ENCODE results near the gene POLR2J.
"Not testable (repeated sequence)": the region's sequence is repeated elsewhere in the genome, so short reads cannot be mapped to it uniquely, and the experiment has no call there.

Gene POLR2J

DNA sequence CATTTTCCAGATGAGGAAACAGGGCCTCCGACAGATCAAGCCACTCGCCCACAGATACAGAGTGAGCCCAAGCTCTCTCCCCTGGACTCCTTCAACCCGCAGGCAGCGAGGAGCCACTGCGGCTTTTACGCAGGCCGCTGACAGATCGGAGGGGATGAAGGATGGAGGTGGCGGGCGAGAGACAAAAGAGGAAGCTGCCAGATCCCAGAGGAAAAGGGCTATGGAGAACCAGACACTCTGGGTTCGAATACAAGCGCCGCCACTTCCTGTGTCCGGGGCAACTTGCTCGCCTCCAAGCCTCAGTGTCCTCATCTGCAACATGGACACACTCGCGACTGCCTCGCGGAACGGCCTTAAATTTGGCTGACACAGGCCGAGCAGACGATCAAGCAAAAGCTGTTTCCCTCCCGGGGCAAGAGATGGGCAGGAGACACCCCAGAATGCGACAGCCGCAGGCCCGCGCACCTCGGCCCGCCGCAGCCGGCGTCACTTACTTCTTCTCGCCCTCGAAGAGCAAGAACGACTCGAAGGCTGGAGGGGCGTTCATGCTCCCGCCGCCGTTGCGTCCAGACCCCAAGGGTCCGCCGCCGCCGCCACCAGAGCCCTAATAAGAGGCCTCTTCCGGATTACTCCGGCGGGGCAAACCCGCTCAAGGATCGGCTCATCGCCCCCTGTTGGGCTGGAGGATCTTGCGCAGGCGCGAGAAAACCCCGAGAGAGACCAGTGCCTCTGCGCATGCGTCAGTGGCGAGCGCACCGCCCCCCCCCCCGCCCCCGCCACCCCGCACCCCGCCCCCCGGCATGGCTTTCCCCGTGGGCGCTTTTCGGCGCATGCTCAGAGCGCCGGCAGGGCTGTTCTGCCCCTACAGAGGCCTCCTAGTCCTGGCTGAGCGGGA, at the start of gene POLR2J:
Gene POLR2J, minus strand, starts transcription at position 609 of the 895 bp plus-strand sequence. Its CDS starts 62 bp downstream, at position 547.
- H3K4me3 ChIP-seq (ENCODE audit: low read length): peak within 1 kb of the TSS; percentile 39
- H2AFZ ChIP-seq (ENCODE audit: low read depth, low read length); H3K4me1 ChIP-seq (ENCODE audit: insufficient read depth, low read length): not testable (repeated sequence)

DNA sequence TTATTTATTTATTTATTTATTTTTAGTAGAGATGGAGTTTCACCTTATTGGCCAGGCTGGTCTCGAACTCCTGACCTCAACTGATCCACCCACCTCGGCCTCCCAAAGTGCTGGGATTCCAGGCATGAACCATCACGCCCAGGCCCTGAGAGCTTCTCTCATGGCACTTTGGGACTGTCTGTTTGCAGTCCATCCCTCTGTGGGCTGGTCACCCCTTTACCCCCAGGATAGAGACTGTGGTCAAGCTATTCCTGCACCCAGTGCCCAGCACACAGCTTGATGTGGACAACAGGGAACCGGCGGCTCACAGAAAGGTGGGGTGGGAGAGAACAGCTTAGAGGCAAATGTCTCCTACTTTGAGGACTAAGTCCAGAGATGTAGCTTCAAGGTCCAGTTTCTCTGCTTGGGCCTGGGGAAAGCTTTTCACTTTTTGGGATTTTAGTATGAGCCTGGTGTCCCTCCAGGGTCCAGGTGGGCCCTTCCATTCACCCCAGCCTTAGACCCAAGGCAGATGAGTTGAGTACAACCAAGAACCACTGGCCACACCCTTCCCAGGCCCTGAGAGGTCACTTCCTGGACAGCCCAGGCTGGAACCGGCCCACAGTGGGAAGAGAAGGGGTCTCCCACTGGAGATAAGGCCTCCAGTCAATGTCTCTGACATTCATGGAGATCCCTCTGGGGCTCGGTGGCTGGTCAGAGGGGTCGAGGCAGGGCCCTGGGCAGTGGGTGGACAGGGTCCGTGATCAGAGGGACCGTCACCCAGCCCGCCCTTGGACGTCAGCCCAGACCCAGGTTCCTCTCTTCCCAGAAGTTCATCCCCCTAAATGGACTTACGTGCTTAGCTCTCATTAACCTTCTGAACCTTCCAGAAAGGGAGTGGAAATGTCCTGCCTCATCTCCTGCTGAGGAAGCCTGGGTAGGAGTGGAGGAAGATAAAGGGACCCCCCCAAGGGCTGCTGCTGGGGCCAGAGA, 49.4 kb upstream of the POLR2J start:
- H3K4me3 ChIP-seq (ENCODE audit: low read length); H3K9me3 ChIP-seq (ENCODE audit: low read length); H2AFZ ChIP-seq (ENCODE audit: low read depth, low read length); H3K27me3 ChIP-seq (ENCODE audit: insufficient read depth, low read length); H3K36me3 ChIP-seq (ENCODE audit: insufficient read depth, low read length); H3K4me1 ChIP-seq (ENCODE audit: insufficient read depth, low read length): not testable (repeated sequence)

More for the DNA sequence above, at the start of gene POLR2J:
- H3K9me3 ChIP-seq (ENCODE audit: low read length); H3K36me3 ChIP-seq (ENCODE audit: insufficient read depth, low read length); H3K27me3 ChIP-seq (ENCODE audit: insufficient read depth, low read length): not testable (repeated sequence)

DNA sequence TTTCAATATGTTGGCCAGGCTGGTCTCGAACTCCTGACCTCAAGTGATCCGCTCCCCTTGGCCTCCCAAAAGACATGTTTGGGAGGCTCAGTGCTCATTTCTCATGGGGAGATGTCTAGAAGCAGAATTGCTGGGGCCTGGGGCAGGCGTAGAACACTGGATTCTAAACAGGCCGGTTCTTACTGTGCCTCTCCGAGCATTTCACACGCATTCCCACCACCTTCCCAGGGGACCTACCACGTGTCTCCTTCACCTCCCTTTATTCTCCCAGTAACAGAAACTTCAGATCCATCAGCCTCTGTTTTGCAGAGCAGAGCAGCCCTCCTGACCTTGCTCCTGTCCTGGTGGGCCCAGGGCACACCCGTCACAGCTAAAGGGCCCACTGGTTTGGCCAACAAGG, 48.5 kb upstream of the POLR2J start:
- not testable (repeated sequence) for H3K27me3 ChIP-seq (ENCODE audit: insufficient read depth, low read length); H3K4me1 ChIP-seq (ENCODE audit: insufficient read depth, low read length); H3K4me3 ChIP-seq (ENCODE audit: low read length); H3K36me3 ChIP-seq (ENCODE audit: insufficient read depth, low read length); H2AFZ ChIP-seq (ENCODE audit: low read depth, low read length); H3K9me3 ChIP-seq (ENCODE audit: low read length)

DNA sequence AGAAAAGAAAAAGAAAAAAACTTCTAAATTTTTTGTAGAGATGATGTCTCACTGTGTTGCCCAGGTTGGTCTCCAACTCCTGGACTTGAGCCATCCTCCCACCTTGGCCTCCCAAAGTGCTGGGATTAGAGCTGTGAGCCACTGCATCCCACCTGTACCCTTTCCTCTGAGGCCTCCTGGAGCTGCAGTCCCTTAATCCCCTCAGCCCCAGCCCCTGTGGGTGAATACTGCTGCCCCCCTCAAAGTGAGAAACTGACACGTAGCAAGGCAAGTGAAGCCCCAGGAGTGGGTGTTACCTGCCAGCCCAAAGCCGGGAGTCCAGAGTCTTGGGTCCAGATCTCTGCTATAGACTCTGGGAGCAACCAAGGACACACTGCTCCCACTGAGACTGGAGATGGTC, 46.1 kb upstream of the POLR2J start:
- not testable (repeated sequence) for H3K4me3 ChIP-seq (ENCODE audit: low read length); H3K4me1 ChIP-seq (ENCODE audit: insufficient read depth, low read length); H2AFZ ChIP-seq (ENCODE audit: low read depth, low read length); H3K36me3 ChIP-seq (ENCODE audit: insufficient read depth, low read length); H3K9me3 ChIP-seq (ENCODE audit: low read length); H3K27me3 ChIP-seq (ENCODE audit: insufficient read depth, low read length)

DNA sequence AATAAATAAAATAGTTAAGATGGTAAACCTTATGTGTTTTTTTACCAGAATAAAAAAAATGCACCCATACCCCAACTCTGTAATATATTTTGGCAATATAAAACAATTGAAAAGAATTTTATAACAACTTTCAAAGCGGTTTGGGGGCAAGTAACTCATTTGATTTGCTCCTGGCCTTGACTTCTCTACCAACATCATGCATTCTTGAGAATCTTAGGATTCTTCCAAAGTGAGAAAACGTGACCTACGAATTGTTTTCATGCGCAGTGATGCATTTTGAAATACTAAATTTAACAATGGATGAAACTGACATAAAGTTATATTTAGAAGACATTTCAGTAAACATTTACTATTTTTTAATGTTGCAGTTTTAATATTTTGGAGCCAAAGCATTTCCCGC, 42.1 kb upstream of the POLR2J start:
- not testable (repeated sequence) for H3K9me3 ChIP-seq (ENCODE audit: low read length)

DNA sequence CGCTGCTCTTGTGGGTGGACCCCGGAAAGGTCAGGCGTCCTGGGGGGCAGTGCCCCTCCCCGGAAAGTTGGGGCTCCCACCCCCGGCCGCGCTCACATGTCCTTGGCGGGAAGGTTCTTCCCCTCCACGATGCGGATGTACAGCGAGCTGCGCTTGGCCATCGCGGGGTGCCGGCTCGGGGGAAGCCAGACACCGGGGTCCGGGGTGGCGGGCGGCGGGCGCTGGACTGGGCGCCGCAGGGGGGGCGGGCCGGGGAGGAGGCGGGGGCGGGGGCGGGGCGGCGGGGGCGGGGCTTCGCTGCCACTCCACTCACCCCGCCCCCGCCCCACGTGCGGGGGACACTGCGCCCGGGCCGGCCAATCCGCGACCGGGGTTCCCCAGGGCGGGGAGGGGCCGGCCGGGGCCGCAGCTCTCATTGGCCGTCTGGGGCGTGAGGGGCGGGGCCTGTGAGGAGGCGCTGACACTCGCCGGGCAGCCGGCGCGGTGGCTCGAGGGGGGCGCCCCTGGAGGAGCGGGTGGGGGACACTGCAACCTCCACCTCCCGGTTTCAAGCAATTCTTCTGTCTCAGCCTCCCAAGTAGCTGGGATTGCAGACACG, 38.9 kb upstream of the POLR2J start, which contains the start of gene RASA4B:
Gene RASA4B, minus strand, starts transcription at position 228 of the 598 bp plus-strand sequence. Its CDS starts 67 bp downstream, at position 161.
- not testable (repeated sequence) for H3K27me3 ChIP-seq (ENCODE audit: insufficient read depth, low read length); H3K4me1 ChIP-seq (ENCODE audit: insufficient read depth, low read length); H3K9me3 ChIP-seq (ENCODE audit: low read length); H3K36me3 ChIP-seq (ENCODE audit: insufficient read depth, low read length); H3K4me3 ChIP-seq (ENCODE audit: low read length); H2AFZ ChIP-seq (ENCODE audit: low read depth, low read length)

More for the DNA sequence above, 42.1 kb upstream of the POLR2J start:
- H3K36me3 ChIP-seq (ENCODE audit: insufficient read depth, low read length); H3K4me3 ChIP-seq (ENCODE audit: low read length); H3K4me1 ChIP-seq (ENCODE audit: insufficient read depth, low read length); H2AFZ ChIP-seq (ENCODE audit: low read depth, low read length); H3K27me3 ChIP-seq (ENCODE audit: insufficient read depth, low read length): not testable (repeated sequence)

DNA sequence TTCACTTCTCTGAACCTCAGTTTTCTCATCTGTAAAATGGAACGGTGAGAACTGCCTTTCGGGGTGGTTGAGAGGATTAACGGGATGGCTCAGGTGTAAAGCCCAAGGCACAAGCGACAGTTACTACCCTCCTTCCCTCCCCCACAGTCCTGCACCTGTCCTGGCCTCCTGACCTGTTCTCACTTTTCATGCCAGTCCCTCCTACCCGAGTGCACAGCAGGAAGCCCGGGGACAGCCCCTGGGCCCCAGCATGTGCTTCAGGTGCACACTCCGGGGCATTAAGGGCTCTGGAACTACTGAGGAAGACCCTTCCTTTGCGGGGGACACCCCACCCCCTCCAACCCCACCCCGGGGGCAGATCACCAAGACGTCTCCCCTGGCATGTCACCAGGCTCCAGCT, 38.2 kb upstream of the POLR2J start:
- not testable (repeated sequence) for H3K27me3 ChIP-seq (ENCODE audit: insufficient read depth, low read length); H3K9me3 ChIP-seq (ENCODE audit: low read length); H3K4me3 ChIP-seq (ENCODE audit: low read length); H3K4me1 ChIP-seq (ENCODE audit: insufficient read depth, low read length); H3K36me3 ChIP-seq (ENCODE audit: insufficient read depth, low read length); H2AFZ ChIP-seq (ENCODE audit: low read depth, low read length)

DNA sequence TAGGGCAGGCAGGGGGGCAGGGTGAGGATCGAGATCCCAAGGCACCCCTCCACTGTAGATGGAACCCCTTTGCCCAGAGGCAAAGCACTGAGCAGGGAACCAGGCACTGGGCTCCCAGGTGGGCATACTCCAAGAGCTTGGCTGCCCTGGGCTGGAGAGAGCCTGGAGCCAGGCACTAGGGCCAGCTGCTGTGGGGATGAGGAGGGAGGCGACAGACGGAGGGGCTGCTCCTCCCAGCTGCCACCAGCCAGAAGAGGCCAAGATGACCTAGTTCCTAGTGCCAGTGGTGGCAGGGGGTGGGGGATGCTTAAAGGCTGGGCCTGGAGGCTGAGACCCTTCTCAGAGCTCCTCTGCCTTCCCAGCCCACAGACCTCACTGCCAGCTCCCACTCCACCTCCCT, 37.2 kb upstream of the POLR2J start:
- not testable (repeated sequence) for H2AFZ ChIP-seq (ENCODE audit: low read depth, low read length); H3K4me3 ChIP-seq (ENCODE audit: low read length); H3K4me1 ChIP-seq (ENCODE audit: insufficient read depth, low read length); H3K27me3 ChIP-seq (ENCODE audit: insufficient read depth, low read length); H3K9me3 ChIP-seq (ENCODE audit: low read length); H3K36me3 ChIP-seq (ENCODE audit: insufficient read depth, low read length)

DNA sequence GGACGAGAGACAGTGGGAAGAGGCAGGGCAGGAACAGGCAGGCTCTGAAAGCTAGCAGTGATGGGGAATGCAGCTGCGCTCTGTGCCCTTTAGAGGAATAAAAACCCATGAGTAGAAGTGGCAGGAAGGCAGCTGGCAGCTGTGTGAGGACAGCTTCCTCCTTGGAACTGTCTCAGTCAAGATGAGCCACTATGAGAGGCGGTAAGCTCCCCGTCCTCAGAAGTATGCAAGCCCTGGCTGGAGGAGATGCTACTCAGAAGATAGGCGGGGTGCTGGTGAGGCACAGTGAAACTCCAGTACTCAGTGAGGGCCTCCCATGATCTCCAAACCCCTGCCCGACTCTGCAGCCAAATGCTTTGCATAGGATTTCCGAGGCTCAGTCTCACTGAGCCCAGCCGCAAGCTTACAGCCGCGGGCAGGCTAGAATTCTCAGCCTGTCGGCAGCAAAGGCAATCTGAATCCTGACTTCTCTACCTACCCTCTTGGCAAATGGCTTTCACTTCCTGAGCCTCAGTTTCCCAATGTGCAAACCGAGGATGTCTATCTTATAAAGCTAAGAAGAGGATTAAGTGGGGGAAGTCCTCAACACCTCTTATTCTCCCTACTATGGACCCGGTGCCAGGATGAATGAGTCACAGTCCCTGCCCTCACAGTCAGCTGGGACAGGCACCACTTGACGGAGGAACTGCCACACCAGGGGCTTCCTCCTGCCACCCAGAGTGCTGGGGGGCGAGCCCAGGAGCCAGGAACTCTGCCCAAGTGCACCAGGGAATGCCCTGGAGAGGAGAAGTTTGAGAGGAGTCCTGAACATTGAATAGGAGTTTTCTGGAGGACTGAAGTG, 36.4 kb upstream of the POLR2J start:
- H2AFZ ChIP-seq (ENCODE audit: low read depth, low read length); H3K27me3 ChIP-seq (ENCODE audit: insufficient read depth, low read length); H3K4me1 ChIP-seq (ENCODE audit: insufficient read depth, low read length); H3K9me3 ChIP-seq (ENCODE audit: low read length); H3K36me3 ChIP-seq (ENCODE audit: insufficient read depth, low read length); H3K4me3 ChIP-seq (ENCODE audit: low read length): not testable (repeated sequence)

DNA sequence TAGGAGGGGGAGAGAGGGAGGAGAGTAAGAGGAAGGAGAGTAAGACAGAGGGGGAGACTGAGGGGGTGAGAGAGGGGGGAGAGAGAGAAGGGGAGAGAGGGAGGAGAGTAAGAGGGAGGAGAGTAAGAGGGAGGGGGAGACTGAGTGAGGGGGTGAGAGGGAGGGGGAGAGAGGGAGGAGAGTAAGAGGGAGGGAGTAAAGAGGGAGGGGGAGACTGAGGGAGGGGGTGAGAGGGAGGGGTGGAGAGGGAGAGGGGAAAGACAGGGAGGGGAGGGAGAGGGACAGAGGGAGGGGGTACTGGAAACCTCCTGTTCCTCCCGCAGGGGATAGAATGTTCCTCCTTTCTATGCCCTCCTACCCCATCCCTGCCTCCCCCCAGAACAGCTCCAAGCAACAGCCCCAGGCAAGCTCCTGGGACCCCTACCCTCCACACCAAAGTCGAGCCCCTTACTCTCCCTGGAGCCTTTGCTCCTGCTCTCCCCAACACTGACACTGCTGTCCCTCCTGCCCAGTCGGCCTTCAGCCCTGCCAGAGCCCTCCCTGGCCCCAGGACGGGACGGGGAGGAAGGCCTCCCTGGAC, 34.0 kb upstream of the POLR2J start:
- not testable (repeated sequence) for H3K4me1 ChIP-seq (ENCODE audit: insufficient read depth, low read length); H3K27me3 ChIP-seq (ENCODE audit: insufficient read depth, low read length); H2AFZ ChIP-seq (ENCODE audit: low read depth, low read length); H3K9me3 ChIP-seq (ENCODE audit: low read length); H3K36me3 ChIP-seq (ENCODE audit: insufficient read depth, low read length)
- peak overlapping the region; percentile 27 for H3K4me3 ChIP-seq (ENCODE audit: low read length)

DNA sequence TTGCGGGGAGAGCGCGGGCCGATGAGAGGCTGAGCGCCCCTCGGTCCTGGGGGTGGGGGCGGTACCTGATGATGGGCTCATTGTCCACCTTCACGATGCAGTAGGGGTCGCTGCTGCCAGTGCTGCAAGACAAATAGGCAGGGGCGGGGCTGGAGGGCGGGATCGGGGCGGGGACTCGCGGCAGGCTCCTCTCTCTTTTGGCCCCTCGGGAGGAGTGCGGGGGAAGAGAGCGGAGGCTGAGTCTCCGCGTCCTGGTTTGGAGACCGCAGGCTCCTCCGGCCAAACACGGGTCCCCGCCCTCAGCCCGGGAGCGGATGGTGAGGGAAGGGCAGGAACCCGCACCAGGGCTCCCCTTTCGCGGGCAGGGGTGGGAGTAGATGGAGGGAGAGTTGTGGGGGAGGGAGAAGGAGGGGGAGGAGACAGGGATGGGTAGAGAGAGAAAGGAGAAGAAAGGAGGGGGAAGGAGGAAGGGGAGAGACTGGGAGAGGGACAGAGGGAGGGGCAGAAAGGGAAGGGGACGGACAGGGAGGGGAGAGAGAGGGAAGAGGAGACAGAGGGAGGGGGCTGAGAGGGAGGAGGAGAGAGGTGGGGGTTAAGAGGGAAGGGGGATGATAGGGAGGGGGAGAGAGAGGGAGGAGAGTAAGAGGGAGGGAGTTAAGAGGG, 33.3 kb upstream of the POLR2J start:
- H2AFZ ChIP-seq (ENCODE audit: low read depth, low read length); H3K27me3 ChIP-seq (ENCODE audit: insufficient read depth, low read length); H3K4me1 ChIP-seq (ENCODE audit: insufficient read depth, low read length); H3K4me3 ChIP-seq (ENCODE audit: low read length); H3K9me3 ChIP-seq (ENCODE audit: low read length); H3K36me3 ChIP-seq (ENCODE audit: insufficient read depth, low read length): not testable (repeated sequence)

DNA sequence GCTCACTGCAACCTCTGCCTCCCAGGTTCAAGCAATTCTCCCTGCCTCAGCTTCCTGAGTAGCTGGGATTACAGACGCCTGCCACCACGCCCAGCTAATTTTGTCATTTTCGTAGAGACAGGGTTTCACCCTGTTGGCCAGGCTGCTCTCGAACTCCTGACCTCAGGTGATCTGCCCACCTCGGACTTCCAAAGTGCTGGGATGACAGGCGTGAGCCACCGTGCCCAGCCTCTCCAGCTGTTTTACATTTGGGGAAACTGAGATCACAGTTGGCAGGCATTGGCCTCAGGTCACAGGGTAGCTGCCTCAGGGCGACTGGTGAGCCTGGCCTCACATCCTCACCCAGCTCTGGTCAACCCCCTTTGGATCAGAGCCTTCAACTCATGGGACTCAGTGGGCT, 31.9 kb upstream of the POLR2J start:
- not testable (repeated sequence) for H3K9me3 ChIP-seq (ENCODE audit: low read length); H3K4me3 ChIP-seq (ENCODE audit: low read length); H3K27me3 ChIP-seq (ENCODE audit: insufficient read depth, low read length); H2AFZ ChIP-seq (ENCODE audit: low read depth, low read length); H3K36me3 ChIP-seq (ENCODE audit: insufficient read depth, low read length); H3K4me1 ChIP-seq (ENCODE audit: insufficient read depth, low read length)

Data from neuron (in vitro differentiated cells).